A673 (cell line): Measurements from ENCODE around the gene LRRFIP1. TPM values are rescaled to one million over a fixed set of nuclear protein-coding genes. Genes with fewer than 3 reads are reported as not detected.

Source experiments
- BruUV-seq: library from RNA; stranded (reverse); fragments of 400-500 nt; replicated peaks from 2 replicates; lab custom pipeline; 2021; lab: Mats Ljungman, UMichigan
- CTCF ChIA-PET: fragments of 300-600 bp; sonication (Branson Sonifier 250); formaldehyde crosslinking; loops from one replicate; lab custom pipeline; 2022; ENCODE audit warnings: antibody characterized with exemption; lab: Charles Lee
- POLR2A ChIA-PET: fragments of 300-600 bp; sonication (Branson Sonifier 250); formaldehyde crosslinking; loops from one replicate; lab custom pipeline; 2022; ENCODE audit warnings: antibody characterized with exemption; ENCODE audit not compliant: low non-redundant PET; lab: Charles Lee
- DNase-seq: peaks from one replicate; pipeline ENCODE4 v3.0.0-alpha.2; 2015; ENCODE audit warnings: low spot score
- H3K27ac ChIP-seq: fragments of 200-600 bp; sonication (generic); 2 replicates; pipeline ENCODE4 v1.5.1; 2016; ENCODE audit warnings: mixed run types, low read depth, mild to moderate bottlenecking, mixed read lengths, antibody characterized with exemption, low read length; ENCODE audit not compliant: poor library complexity, severe bottlenecking
- H3K27me3 ChIP-seq: fragments of 200-600 bp; sonication (generic); replicated peaks from 2 replicates; pipeline ENCODE4 v1.6.1; 2017; ENCODE audit warnings: mixed run types, low read depth, mild to moderate bottlenecking, mixed read lengths, antibody characterized with exemption, low read length; ENCODE audit not compliant: insufficient read depth, poor library complexity
- H3K36me3 ChIP-seq: fragments of 200-600 bp; sonication (generic); 2 replicates; pipeline ENCODE4 v1.6.1; 2016; ENCODE audit warnings: mixed run types, mild to moderate bottlenecking, mixed read lengths, antibody characterized with exemption, low read length; ENCODE audit not compliant: insufficient read depth, poor library complexity, severe bottlenecking
- H3K4me1 ChIP-seq: fragments of 200-600 bp; sonication (generic); 2 replicates; pipeline ENCODE4 v1.6.1; 2017; ENCODE audit warnings: mixed run types, mild to moderate bottlenecking, mixed read lengths, antibody characterized with exemption, low read length; ENCODE audit not compliant: insufficient read depth, poor library complexity, severe bottlenecking
- H3K4me3 ChIP-seq: fragments of 200-600 bp; sonication (generic); 2 replicates; pipeline ENCODE4 v1.5.1; 2016; ENCODE audit warnings: low read depth, mixed run types, mild to moderate bottlenecking, mixed read lengths, low read length; ENCODE audit not compliant: poor library complexity, severe bottlenecking
- H3K9me3 ChIP-seq: fragments of 200-600 bp; sonication (generic); 2 replicates; pipeline ENCODE4 v1.6.1; 2016; ENCODE audit warnings: mixed run types, low read depth, mild to moderate bottlenecking, mixed read lengths, antibody characterized with exemption, low read length; ENCODE audit not compliant: poor library complexity, severe bottlenecking
- CTCF ChIP-seq: fragments of 300-800, 200-600 bp; sonication (generic); conservative IDR thresholded peaks from 2 replicates; pipeline ENCODE4 v1.5.1; 2017; ENCODE audit warnings: low read depth, mild to moderate bottlenecking, antibody characterized with exemption, low read length, moderate library complexity, mixed read lengths
- EZH2 ChIP-seq: fragments of 200-600 bp; sonication (generic); IDR thresholded peaks from 2 replicates; pipeline ENCODE4 v1.6.1; 2017; ENCODE audit warnings: borderline replicate concordance, low read depth, mild to moderate bottlenecking, mixed read lengths, antibody characterized with exemption, low read length; ENCODE audit not compliant: poor library complexity, severe bottlenecking
- intact Hi-C: fragments of 100-400 bp; cut with micrococcal nuclease; formaldehyde crosslinking; loops from one replicate; pipeline ENCODE4 v1.10.0; 2022; ENCODE audit not compliant: unreplicated experiment
- total RNA-seq: library from RNA; stranded (reverse); gene quantifications from 2 replicates; pipeline ENCODE4 v1.2.3, GENCODE V29; 2021

The LRRFIP1 gene
- total RNA-seq, 1 experiment from 2014 or later = 69.3 TPM

- intact Hi-C loops = no loop called here
- ChIA-PET CTCF (interaction anchor here (0.6 kb wide), 1 partner anchor 422 kb away, joined by 3 read pairs; no protein-coding TSS in a partner anchor), POLR2A (no interaction called here)
- DNase-seq = no peak
- H3K4me1 ChIP-seq = peaks cover 17% of the 10 kb centered on the region
- BruUV-seq = no TSS peak
- no peak overlapping the region for H3K27ac ChIP-seq
- H3K36me3 ChIP-seq = no peaks in the 10 kb centered on the region
- no peaks in the 10 kb centered on the region for H3K27me3 ChIP-seq
- no peaks in the 10 kb centered on the region for H3K9me3 ChIP-seq
- H3K4me3 ChIP-seq = no peak overlapping the region
- TF ChIP-seq EZH2 (no peak), CTCF (no peak)
These were observed 106.4 kb downstream of the LRRFIP1 start for GRCh38 chr2:237733677-237734300.

GRCh38 chr2:237734905-237735623, 107.7 kb downstream of the LRRFIP1 start:
- BruUV-seq = no TSS peak
- intact Hi-C loops = no loop called here
- H3K27ac ChIP-seq = no peak overlapping the region
- DNase-seq = no peak
- H3K27me3 ChIP-seq = no peaks in the 10 kb centered on the region
- H3K4me3 ChIP-seq = no peak overlapping the region
- H3K4me1 ChIP-seq = peaks cover 17% of the 10 kb centered on the region
- TF ChIP-seq CTCF = no peak
- TF ChIP-seq EZH2 = no peak
- H3K36me3 ChIP-seq = no peaks in the 10 kb centered on the region
- ChIA-PET CTCF (no interaction called here), POLR2A (no interaction called here)
- H3K9me3 ChIP-seq = no peaks in the 10 kb centered on the region

- Histone ChIP-seq H3K27ac (no peak overlapping the region), H3K27me3 (no peaks in the 10 kb centered on the region), H3K4me1 (peaks cover 17% of the 10 kb centered on the region), H3K4me3 (no peak overlapping the region), H3K9me3 (no peaks in the 10 kb centered on the region), H3K36me3 (no peaks in the 10 kb centered on the region)
- intact Hi-C loops = no loop called here
- no peak for TF ChIP-seq EZH2
- 0 out of 2 replicates have a peak, but pooled peaks have one; percentile 31 for TF ChIP-seq CTCF
- peak; percentile 12 for DNase-seq
- ChIA-PET CTCF (no interaction called here), POLR2A (no interaction called here)
- BruUV-seq = no TSS peak
These were observed 108.4 kb downstream of the LRRFIP1 start for GRCh38 chr2:237735798-237736197.
